Skeletal muscle tissue (tissue), 4 donors: ENCODE results near the gene LPAR5. TPM values are rescaled to one million over a fixed set of nuclear protein-coding genes. Genes with fewer than 3 reads are reported as not detected.

ENCODE experiments used
- H3K27ac ChIP-seq: one replicate; pipeline ENCODE4 v1.7.0; 2013; ENCODE audit warnings: mild to moderate bottlenecking, low read depth, low read length, inconsistent platforms
- H3K27me3 ChIP-seq, 3 donors: one replicate each; pipeline ENCODE4 v1.7.0; 2013; ENCODE audit warnings: low read length in 3 of 3; ENCODE audit not compliant: control insufficient read depth in 3 of 3, insufficient read depth in 3 of 3
- H3K36me3 ChIP-seq, 3 donors: one replicate each; pipeline ENCODE4 v1.7.0; 2013; ENCODE audit warnings: low read length in 3 of 3; ENCODE audit not compliant: control insufficient read depth in 3 of 3, insufficient read depth in 3 of 3
- H3K4me1 ChIP-seq, 3 donors: one replicate each; pipeline ENCODE4 v1.7.0; 2013; ENCODE audit warnings: low read length in 3 of 3, mild to moderate bottlenecking in 3 of 3; ENCODE audit not compliant: control insufficient read depth in 3 of 3, insufficient read depth in 3 of 3
- H3K4me3 ChIP-seq, 3 donors: one replicate each; pipeline ENCODE4 v1.7.0; 2013; ENCODE audit warnings: low read length in 3 of 3
- H3K9ac ChIP-seq, 3 donors: one replicate each; pipeline ENCODE4 v1.7.0; 2013; ENCODE audit warnings: low read length in 3 of 3, mild to moderate bottlenecking in 3 of 3, moderate library complexity in 2 of 3, low read depth in 1 of 3
- H3K9me3 ChIP-seq, 3 donors: one replicate each; pipeline ENCODE4 v1.7.0; 2013; ENCODE audit warnings: low read length in 3 of 3; ENCODE audit not compliant: control insufficient read depth in 3 of 3
- total RNA-seq: library from RNA; depleted of rRNA; stranded (reverse); fragments of >200 nt; gene quantifications from one replicate; pipeline ENCODE4 v1.2.3, GENCODE V29; 2014
- donor health status: Osteomylitis.

LPAR5 gene
- total RNA-seq, result 1.0 TPM

DNA sequence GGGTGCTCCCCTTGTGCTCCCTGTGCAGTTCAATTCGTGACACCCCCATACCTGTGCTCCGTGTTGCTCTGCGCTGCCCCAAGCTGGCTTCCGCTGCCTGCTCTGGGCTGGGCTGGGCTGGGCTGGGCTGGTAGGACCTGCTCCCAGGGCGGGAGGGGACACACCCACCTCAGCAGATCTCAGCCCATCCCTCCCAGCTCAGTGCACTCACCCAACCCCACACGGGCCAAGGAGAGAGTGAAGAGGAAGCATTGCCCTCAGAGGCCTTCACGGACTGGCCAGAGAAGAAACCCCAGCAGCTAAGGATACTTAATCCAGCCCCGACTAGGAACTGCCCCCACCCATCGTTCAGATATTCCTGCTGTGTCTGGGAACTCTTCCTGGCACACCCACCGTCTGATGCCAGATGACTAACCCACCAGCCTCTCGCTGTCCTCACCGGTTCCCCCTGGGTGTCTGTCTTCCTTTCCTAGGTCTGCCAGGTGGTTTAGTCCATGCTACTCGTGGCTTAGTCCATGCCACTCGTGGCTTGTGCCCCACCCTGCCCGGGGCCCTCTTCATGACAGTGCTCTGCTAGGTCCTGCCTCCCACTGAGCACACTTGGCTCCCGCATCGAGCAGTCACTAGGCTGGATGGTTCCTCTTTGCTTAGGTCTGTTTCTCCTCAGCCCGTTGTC lies at the start of gene LPAR5:
TSS of gene LPAR5 (minus strand) at position 104 of the 676 bp plus-strand sequence. CDS start 14,711 bp downstream, outside the sequence.
- no peak within 1 kb of the TSS for H3K4me3 ChIP-seq
- H3K27me3 ChIP-seq, result peaks cover 0 to 8% (median 4%) of the 10 kb centered on the region in 3 donors
- no peaks in the 10 kb centered on the region for H3K9me3 ChIP-seq
- no peak within 1 kb of the TSS for H3K9ac ChIP-seq
- H3K27ac ChIP-seq, result peak within 1 kb of the TSS; percentile 44
- peaks cover 0 to 6% (median 5%) of the 10 kb centered on the region in 3 donors for H3K4me1 ChIP-seq
- H3K36me3 ChIP-seq, result no peaks in the 10 kb centered on the region

DNA sequence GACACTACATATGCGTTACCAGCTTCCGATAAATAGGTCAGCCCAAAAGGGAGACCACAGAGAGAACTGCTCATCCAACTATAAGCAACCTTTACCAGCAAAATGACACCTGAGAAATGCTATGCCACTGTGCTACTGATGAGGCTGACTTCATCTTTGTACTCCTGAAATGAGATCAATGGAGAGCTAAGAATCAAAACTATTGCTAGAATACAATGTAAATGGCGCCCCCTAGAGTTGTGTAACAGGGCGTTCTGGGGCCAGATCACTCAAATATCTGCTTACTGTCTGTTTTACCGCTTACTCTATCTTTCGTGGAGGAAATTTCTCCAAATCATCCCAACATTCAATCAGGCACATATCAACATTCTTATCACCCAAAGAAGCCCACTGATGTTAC lies 48.9 kb upstream of the LPAR5 start:
- Histone ChIP-seq H3K9ac (no peak overlapping the region), H3K36me3 (peaks cover under 1 to 12% (median 4%) of the 10 kb centered on the region in 3 donors), H3K27ac (no peak overlapping the region), H3K4me3 (no peak overlapping the region), H3K4me1 (peaks cover 16 to 23% (median 19%) of the 10 kb centered on the region in 3 donors), H3K27me3 (no peaks in the 10 kb centered on the region), H3K9me3 (no peaks in the 10 kb centered on the region)

DNA sequence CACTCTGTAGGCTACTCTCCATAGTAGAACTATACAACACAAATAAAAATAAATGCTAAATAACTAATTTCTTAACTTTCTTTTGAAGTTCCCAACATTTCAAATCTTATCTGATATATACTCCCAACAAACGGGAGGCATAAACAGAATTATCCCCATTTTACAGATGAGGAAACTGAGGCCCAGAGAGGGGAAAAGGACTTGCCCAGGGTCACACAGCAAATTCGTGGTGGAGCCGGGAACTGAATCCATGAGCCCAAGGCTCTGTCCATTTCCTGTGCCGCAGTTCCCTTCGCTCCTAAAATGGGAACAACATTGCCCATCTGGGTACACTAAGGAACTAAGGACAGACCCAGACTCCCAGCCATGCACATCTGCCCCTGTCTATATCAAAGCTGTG lies 41.2 kb upstream of the LPAR5 start:
- H3K27ac ChIP-seq, result no peak overlapping the region
- no peak overlapping the region for H3K4me3 ChIP-seq
- peaks cover 46 to 73% (median 65%) of the 10 kb centered on the region in 3 donors for H3K36me3 ChIP-seq
- no peaks in the 10 kb centered on the region for H3K4me1 ChIP-seq
- no peaks in the 10 kb centered on the region for H3K9me3 ChIP-seq
- H3K9ac ChIP-seq, result no peak overlapping the region
- H3K27me3 ChIP-seq, result no peaks in the 10 kb centered on the region

DNA sequence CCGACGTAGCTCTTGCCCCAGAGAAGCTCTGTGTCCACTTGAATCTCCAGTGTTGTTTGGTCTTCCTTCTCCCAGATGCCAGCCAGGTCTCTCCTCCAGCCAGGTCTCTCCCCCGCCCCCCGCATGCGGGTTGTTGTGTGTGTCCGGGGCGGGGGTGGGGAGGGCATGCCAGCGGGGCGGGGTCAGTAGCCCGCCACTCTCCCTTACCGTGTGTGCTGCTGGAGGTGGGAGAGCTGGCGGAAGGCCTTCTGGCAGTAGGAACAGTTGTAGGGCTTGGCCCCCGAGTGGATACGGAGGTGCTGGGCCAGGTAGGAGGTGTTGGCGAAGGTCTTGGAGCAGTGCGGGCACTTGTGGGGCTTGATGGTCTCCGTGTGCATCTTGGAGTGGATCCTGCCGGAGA lies 36.4 kb upstream of the LPAR5 start:
- no peak overlapping the region for H3K4me3 ChIP-seq
- no peaks in the 10 kb centered on the region for H3K27me3 ChIP-seq
- H3K9me3 ChIP-seq, result no peaks in the 10 kb centered on the region
- H3K27ac ChIP-seq, result no peak overlapping the region
- H3K36me3 ChIP-seq, result peaks cover 61 to 90% (median 81%) of the 10 kb centered on the region in 3 donors
- no peak overlapping the region for H3K9ac ChIP-seq
- H3K4me1 ChIP-seq, result no peaks in the 10 kb centered on the region

DNA sequence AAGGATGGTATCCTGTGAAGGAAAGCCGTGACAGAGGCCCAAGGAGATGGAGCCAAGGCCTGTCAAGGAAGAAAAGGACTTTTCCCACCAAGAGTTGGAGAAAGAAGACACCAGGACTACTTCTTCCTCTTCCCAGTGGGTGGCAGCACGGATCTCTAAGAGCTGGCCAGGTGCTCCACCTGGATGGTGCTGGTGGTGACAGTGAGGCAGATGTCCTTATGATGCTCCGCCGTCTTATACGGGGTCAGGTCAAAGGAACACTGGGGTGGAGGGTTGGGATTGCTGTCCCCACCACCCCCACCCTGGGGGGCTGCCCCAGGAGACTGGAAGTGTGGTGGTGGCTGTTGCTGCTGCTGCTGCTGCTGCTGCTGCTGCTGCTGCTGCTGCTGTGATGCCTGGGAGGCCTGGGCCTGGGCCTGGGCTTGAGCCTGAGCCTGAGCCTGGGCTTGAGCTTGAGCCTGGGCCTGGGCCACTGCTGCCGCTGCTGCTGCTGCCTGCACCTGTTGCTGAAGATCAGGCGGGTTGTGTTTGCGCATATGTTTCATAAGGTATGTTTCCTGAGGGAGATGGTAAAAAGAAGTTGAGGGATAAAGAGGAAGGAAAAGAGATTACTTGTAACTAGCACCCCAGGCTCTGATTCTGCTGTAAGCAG lies 31.9 kb upstream of the LPAR5 start:
- Histone ChIP-seq H3K4me1 (peaks cover 0 to 2% (median 0%) of the 10 kb centered on the region in 3 donors), H3K36me3 (peaks cover 45 to 60% (median 47%) of the 10 kb centered on the region in 3 donors), H3K9ac (no peak overlapping the region), H3K27me3 (no peaks in the 10 kb centered on the region), H3K9me3 (no peaks in the 10 kb centered on the region), H3K4me3 (no peak overlapping the region), H3K27ac (no peak overlapping the region)

DNA sequence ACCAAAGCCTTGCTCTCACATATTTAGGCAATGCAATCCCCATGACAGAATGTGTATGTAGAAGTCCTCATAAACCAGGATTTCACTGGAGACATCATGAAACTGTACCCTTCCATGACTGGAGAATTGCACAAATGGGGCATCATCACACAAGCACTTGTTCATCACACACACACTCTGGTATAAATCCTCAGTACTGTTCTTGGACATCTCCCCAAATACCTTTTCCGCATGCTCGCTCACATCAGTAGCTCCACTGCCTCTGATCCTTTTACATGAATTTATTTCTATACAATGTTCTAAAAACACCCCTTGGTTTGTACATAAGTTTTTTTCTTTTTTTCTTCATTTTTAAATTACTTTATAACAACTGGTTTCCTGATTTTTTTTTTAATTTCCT lies 30.5 kb upstream of the LPAR5 start:
- Histone ChIP-seq H3K27me3 (no peaks in the 10 kb centered on the region), H3K9ac (no peak overlapping the region), H3K27ac (no peak overlapping the region), H3K4me3 (no peak overlapping the region), H3K9me3 (no peaks in the 10 kb centered on the region), H3K36me3 (peaks cover 33 to 46% (median 33%) of the 10 kb centered on the region in 3 donors), H3K4me1 (peaks cover 9 to 14% (median 13%) of the 10 kb centered on the region in 3 donors)

DNA sequence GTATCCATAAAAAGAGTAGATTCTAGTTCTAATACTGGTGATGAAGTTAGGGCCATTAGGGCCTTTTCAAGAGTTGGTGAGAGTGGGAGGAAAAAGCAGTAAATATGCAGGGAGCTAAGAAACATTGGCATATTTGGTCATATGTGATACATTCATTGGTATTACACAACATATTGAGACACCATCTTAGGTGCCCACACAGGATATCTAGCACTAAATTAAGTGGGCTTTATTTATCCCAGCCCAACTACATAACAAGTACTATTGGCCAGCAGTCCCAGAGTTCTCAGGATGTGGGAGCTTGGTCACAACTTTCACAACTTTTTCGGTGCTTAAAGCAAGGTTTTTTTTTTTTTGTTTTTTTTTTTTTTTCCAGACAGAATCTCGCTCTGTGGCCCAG lies 29.1 kb upstream of the LPAR5 start:
- Histone ChIP-seq H3K4me1 (peaks cover 9 to 14% (median 13%) of the 10 kb centered on the region in 3 donors), H3K27me3 (no peaks in the 10 kb centered on the region), H3K27ac (no peak overlapping the region), H3K9me3 (no peaks in the 10 kb centered on the region), H3K9ac (no peak overlapping the region), H3K36me3 (peaks cover 21 to 34% (median 21%) of the 10 kb centered on the region in 3 donors), H3K4me3 (no peak overlapping the region)

DNA sequence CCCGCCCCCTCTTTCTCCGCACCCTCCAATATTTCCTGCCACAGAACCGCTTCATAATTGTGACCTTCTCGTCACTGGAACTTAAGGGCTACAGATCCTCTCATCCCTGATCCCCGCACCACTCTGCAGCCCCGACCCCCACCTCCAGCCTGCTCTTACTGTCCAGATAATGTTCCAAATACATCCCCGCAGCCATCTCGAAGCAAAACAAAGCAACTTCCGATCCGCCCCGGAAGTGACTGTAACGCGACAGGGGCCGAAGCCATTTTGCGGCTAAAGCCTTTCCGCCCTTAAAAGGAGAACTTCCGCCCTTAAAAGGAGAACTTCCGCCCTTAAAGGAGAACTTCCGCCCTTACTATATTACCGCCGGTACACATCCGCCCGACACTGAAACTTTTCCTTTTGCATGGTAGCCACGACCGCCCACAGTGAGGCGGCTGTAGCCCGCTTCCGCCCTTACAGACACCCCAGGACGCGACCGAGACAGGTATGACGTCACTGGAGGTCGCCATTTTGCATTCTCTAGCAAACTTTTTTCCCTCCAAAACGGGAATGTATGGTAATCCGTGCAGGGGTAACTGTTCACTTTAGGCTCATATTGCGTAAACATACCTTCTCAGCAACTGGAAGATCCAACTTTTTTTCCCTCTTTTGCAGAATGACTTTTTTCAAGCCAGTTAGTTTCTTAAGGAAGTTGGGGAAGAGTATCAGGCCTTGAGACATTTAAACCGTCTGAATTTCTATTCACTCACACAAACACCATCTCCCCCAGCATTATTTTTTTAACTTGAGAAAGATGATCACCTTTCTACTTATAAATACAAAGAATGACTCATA lies 27.4 kb upstream of the LPAR5 start, which contains the start of gene ING4:
TSS of gene ING4 (minus strand) at position 214 of the 837 bp plus-strand sequence. CDS start at position 196, 18 bp downstream.
- Histone ChIP-seq H3K4me1 (peaks cover 9 to 14% (median 13%) of the 10 kb centered on the region in 3 donors), H3K4me3 (peak within 1 kb of the TSS; percentile 90 to 96 (median 93)), H3K9me3 (no peaks in the 10 kb centered on the region), H3K9ac (peak within 1 kb of the TSS; percentile 83 to 88 (median 85)), H3K27ac (peak within 1 kb of the TSS; percentile 76), H3K36me3 (peaks cover 11 to 22% (median 12%) of the 10 kb centered on the region in 3 donors), H3K27me3 (no peaks in the 10 kb centered on the region)

DNA sequence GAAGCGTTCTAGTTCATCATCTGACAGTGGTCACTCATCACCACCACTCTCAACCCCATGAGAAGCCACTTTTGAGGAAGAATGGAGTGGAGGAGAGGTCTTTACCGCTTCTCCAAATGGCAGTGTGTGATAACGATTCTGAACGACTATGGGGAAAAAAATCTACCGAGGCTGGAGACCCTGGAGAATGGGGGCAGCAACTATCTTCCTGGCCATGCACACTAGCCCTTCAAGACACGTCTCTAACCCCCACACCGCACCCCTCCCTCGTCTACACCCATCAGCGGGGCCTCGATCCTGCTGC lies 26.8 kb upstream of the LPAR5 start:
- Histone ChIP-seq H3K27ac (peak overlapping the region; percentile 68), H3K4me1 (peaks cover 9 to 14% (median 13%) of the 10 kb centered on the region in 3 donors), H3K9me3 (no peaks in the 10 kb centered on the region), H3K27me3 (no peaks in the 10 kb centered on the region), H3K36me3 (peaks cover 7 to 19% (median 7%) of the 10 kb centered on the region in 3 donors), H3K4me3 (peak overlapping the region; percentile 90 to 96 (median 93)), H3K9ac (peak overlapping the region; percentile 83 to 88 (median 85))
